HG03066 (cell line): Measurements from ENCODE around the gene RPL13A.
"Not testable (repeated sequence)": the region's sequence is repeated elsewhere in the genome, so short reads cannot be mapped to it uniquely, and the experiment has no call there.

Source experiments
- ATAC-seq: cut with Tn5 transposase; IDR thresholded peaks from one replicate; pipeline ENCODE4 v1.9.1; 2021; ENCODE audit warnings: low read depth; ENCODE audit not compliant: unreplicated experiment

RPL13A gene

GRCh38 chr19:49487277-49488045 is at the start of gene RPL13A:
RPL13A (plus strand) TSS chr19:49487608; CDS start chr19:49487630, 22 bp downstream.
- ATAC-seq, result peak; percentile 80

GRCh38 chr19:49438261-49438660 is 49.1 kb upstream of the RPL13A start:
- no peak for ATAC-seq

DNA sequence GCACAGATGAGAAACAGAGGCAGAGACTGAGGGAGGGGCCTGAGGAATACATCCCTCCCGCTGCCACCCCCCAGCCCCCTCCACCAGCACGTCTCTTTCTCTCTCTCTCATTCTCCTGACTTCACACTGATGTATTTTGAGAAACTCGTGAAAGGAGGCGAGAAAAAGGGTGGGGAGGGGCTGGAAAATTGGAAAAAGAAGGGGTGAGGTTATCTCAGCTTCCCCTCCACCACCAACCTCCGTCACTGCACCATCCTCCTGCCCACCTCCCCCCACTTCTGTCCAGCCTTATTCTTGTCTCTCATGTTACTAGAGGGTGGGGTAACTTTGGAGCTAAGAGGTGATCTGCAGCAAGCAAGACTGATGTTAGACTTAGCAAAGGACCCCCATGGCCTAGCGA is 47.6 kb upstream of the RPL13A start:
- no peak for ATAC-seq

DNA sequence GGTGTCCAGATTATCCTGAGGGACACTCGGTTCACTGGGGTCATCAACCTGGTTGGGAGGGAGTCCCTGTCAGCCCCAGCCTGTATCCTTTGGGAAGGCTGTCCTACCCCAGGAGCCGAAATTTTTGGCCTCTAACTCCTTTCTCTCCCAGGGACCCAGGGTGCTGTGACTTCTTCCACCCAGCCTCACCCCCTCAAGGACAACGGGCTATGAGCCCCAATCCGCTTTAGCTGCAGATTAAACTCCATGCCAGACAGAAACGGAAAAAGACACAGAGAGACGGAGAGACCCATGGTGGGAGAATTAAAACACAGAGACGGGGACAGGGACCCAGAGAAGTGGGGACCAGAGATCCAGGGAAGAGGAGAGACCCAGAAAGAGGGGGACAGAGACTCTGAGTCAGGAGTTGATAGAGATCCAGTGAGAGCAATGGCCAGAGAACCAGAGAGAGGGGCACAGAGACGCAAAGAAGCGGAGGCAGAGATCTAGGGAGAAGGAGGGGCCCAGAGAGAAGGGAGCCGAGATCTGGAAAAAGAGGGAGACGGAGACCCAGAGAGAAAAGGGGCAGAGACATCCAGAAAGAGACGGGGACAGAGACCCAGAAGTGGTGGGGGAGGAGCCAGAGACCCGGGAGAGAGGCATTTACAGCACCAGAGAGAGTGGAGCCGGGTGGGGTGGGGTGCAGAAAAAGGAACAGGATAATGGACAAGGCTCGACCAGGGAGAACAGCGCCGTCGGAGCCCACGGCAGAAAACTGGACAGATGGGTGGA is 46.8 kb upstream of the RPL13A start:
- no peak for ATAC-seq

GRCh38 chr19:49441210-49441959 is 46.0 kb upstream of the RPL13A start, which contains the start of gene SLC17A7:
SLC17A7 (minus strand) TSS chr19:49441527; CDS start chr19:49441379, 148 bp downstream.
- no peak for ATAC-seq

DNA sequence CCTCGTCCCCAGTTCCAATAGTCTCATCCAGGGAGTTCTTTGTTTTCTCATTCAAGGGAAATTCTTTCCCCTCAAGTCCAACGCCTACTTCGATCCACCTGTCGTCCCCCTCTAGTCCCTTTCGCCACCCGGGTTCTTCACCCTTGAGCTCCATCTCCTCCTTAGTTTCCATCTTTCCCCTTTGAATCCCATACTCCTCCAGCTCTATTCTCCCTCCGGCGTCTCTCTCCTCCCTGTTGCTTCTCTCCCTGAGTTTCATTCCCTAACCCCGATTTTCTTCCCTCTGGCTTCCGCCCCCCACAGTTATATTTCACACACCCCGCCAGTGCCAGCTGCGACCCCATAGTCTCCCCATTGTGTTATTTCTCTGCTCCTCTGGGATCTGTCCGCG is 45.5 kb upstream of the RPL13A start:
- no peak for ATAC-seq

DNA sequence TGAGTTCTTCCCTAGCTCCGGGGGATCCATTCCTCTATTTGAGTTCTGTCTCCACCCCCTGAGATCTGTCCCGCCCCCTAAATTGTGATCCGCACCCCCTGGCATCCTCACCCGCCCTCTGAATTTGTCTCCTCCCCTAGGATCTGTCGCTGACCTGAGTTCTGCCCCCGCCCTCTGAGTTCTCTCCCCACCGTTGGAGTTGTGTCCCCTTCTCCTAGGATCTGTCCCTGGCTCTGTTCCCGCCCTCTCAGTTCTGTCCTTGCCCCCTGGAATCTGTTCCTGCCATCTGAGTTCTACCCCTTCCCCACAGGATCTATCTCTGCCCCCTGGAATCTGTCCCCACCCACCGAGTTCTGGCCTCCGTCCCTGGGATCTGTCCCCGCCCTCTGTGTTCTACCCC is 45.1 kb upstream of the RPL13A start:
- no peak for ATAC-seq

DNA sequence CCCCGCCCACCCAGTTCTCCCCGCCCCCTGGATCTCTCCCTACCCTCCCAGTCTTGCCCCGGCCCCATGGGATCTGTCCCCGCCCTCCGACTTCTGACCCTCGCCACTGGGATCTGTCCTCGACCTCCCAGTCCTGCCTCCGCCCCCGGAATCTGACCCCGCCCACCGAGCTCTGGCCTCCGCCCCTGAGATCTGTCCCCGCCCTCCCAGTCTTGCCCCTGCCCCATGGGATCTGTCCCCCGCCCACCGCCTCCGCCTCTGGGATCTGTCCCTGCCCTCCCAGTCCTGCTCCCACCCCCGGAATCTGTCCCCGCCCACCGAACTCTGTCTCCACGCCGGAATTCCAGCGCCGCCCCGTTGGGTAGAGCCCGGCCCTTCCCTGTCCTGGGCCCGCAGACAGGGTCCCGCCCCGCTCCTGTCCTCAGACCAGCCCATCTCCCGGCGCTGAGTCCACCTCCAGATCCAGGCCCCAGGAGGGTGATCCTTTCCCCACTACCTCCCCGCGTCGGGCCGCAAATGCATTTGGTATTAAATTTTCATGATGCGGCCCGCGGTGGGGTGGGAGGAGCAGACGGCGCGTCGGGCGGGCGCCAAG is 44.5 kb upstream of the RPL13A start:
- ATAC-seq, result peak; percentile 9

GRCh38 chr19:49443366-49444099 is 43.9 kb upstream of the RPL13A start:
- ATAC-seq, result peak; percentile 84

DNA sequence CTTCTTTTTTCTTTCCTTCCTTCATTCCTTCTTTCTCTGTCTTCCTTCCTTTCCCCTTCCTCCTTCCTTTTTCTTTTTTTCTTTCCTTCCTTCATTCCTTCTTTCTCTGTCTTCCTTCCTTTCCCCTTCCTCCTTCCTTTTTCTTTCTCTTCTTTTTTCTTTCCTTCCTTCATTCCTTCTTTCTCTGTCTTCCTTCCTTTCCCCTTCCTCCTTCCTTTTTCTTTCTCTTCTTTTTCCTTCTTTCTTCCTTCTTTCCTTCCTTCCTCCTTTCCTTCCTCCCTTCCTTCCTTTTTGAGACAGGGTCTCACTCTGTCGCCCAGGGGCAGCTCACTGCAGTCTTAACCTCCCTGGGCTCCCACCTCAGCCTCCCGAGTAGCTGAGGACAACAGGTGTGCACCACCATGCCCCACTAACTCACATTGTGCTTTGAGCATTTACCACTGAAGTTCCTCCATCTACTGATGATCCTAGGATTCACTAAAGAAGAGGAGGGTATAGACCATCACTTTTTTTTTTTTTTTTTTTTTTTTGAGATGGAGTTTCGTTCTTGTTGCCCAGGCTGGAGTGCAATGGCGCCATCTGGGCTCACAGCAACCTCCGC is 43.2 kb upstream of the RPL13A start:
- ATAC-seq, result not testable (repeated sequence)

- ATAC-seq, result no peak
Measured at GRCh38 chr19:49445997-49446396, 41.4 kb upstream of the RPL13A start.

- ATAC-seq, result no peak
Measured at GRCh38 chr19:49447485-49448431, 39.6 kb upstream of the RPL13A start.

GRCh38 chr19:49448432-49448786 is 39.0 kb upstream of the RPL13A start:
- ATAC-seq, result no peak

DNA sequence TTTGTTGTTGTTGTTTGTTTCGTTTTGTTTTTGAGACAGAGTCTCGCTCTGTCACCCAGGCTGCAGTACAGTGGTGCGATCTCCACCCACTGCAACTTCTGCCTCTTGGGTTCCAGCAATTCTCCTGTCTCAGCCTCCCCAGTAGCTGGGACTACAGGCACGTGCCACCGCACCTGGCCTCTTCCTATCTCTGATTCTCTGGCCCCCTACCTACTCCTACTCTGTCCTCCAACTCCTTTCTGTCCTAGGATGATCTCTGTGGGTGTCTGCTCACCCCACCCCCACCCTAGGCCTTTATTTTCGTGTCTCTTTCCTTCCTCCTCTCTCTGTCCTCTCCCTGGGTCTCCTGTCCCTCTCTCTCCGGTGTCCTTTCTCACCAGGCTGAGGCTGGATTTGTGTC is 37.0 kb upstream of the RPL13A start:
- no peak for ATAC-seq

- peak; percentile 50 for ATAC-seq
Measured at GRCh38 chr19:49451430-49452181, 35.8 kb upstream of the RPL13A start, which contains the start of gene PIH1D1. PIH1D1 (minus strand) TSS chr19:49451814; CDS start chr19:49451574, 240 bp downstream.

DNA sequence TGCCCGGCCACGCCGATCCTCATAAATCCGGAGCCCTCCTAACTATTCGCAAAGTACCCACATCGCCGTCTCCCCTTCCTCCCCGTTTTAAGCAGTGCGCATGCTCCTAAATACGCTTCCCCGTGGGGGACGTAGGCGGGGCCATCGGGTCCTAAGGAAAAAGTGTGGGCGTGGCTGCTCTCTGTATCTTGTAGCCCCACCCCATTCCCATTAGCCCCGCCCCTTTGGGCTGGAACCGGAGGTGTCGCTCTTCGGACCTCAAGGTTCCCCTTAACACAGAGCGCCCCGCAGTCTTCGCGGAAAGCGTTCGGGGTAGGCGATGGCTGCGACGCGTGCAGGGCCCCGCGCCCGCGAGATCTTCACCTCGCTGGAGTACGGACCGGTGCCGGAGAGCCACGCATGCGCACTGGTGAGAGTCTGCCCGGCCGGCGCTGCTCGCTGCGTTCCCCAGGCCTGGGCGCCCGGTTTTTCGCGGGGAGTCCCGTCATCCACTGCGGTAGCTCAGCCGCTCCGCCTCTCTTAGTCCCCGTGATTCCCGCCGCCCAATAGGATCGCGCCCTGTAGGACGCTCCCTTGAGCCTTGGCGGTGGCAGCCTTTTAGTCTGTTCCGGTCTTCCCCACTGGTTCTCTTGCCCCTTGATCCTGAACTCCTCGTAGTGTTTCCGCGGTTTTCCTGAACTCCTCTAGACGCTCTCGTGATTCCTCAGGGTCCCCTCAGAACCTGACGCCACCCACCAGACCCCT is 34.2 kb upstream of the RPL13A start, which contains the start of gene ALDH16A1:
TSS of gene ALDH16A1 (plus strand) at position 213 of the 744 bp plus-strand sequence. CDS start at position 320, 107 bp downstream.
- ATAC-seq, result peak; percentile 82

DNA sequence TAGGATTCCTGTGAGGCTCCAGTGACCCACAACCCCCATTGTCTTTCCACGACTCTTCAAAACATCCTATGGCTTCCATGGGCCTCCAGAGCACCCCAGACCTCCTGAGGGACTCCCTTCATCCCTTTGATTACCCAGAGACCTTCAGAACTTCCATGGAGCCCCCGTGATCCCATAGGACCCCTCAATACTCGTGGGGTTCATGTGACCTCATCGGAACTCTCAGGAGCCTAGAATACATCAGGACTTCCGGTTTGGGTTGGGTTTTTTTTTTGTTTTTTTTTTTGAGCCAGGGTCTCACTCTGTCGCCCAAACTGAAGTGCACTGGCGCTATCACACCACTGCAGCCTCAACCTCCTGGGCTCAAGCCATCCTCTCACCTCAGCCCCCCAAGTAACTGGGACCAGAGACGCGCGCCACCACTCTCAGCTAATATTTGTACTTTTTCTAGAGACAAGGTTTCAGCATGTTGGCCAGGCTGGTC is 33.6 kb upstream of the RPL13A start:
- ATAC-seq, result no peak
